Spleen (tissue), 11 donors: Measurements from ENCODE around the gene HGS. TPM values are rescaled to one million over a fixed set of nuclear protein-coding genes. Genes with fewer than 3 reads are reported as not detected.

Experiments used
- DNase-seq: peaks from one replicate; pipeline ENCODE4 v3.0.0-alpha.2; 2020
- H3K27ac ChIP-seq, 8 donors: fragments of 200-600 bp; sonication (generic) in 7 of 8; 1 replicate in 4 of 8; 2 replicates in 4 of 8; pipeline versions ENCODE4 v1.5.0 to v1.8.0; 2016 to 2021; ENCODE audit warnings: inconsistent platforms in 4 of 8, mild to moderate bottlenecking in 4 of 8, moderate library complexity in 1 of 8
- H3K27me3 ChIP-seq, 7 donors: fragments of 200-600 bp; sonication (generic) in 6 of 7; replicated peaks in 1 of 7; 1 replicate in 4 of 7; 2 replicates in 3 of 7; pipeline versions ENCODE4 v1.5.0 to v1.8.0; 2016 to 2021; ENCODE audit warnings: inconsistent platforms in 3 of 7, mild to moderate bottlenecking in 1 of 7
- H3K36me3 ChIP-seq, 6 donors: fragments of 200-600 bp; sonication (generic) in 5 of 6; 1 replicate in 4 of 6; 2 replicates in 2 of 6; pipeline versions ENCODE4 v1.5.0 to v1.8.0; 2016 to 2021; ENCODE audit warnings: inconsistent platforms in 2 of 6
- H3K4me1 ChIP-seq, 6 donors: fragments of 200-600 bp; sonication (generic) in 5 of 6; 1 replicate in 3 of 6; 2 replicates in 3 of 6; pipeline versions ENCODE4 v1.5.0 to v1.8.0; 2016 to 2021; ENCODE audit warnings: inconsistent platforms in 3 of 6
- H3K4me3 ChIP-seq, 8 donors: fragments of 200-600 bp; sonication (generic) in 7 of 8; 1 replicate in 4 of 8; 2 replicates in 4 of 8; pipeline versions ENCODE4 v1.5.0 to v1.8.0; 2016 to 2021; ENCODE audit warnings: inconsistent platforms in 4 of 8, mild to moderate bottlenecking in 4 of 8, moderate library complexity in 2 of 8
- H3K9me3 ChIP-seq, 8 donors: fragments of 200-600 bp; sonication (generic) in 7 of 8; 1 replicate in 4 of 8; 2 replicates in 4 of 8; pipeline versions ENCODE4 v1.5.0 to v1.8.0; 2016 to 2021; ENCODE audit warnings: inconsistent platforms in 4 of 8
- CTCF ChIP-seq, 11 experiments: fragments of 200-600 bp in 7 of 11; fragments of 450-650 bp in 4 of 11; sonication (generic) in 4 of 11; IDR thresholded peaks in 8 of 11; conservative IDR thresholded peaks in 3 of 11; 1 replicate in 7 of 11; 2 replicates in 4 of 11; pipeline versions ENCODE4 v1.4.0 to v1.8.0; 2016 to 2021; ENCODE audit warnings: antibody characterized with exemption in 11 of 11, inconsistent platforms in 4 of 11, mild to moderate bottlenecking in 1 of 11
- POLR2A ChIP-seq, 3 donors: fragments of 450-650 bp; IDR thresholded peaks; one replicate each; pipeline ENCODE4 v1.5.1; 2017; ENCODE audit warnings: antibody characterized with exemption in 3 of 3, mild to moderate bottlenecking in 1 of 3
- POLR2AphosphoS5 ChIP-seq, 3 donors: sonication (generic); formaldehyde crosslinking; IDR thresholded peaks; one replicate each; pipeline ENCODE4 v1.5.1; 2017; ENCODE audit warnings: antibody characterized with exemption in 3 of 3
- WGBS, 5 donors: extraction: QIAGEN DNeasy Blood & Tissue Kit in 3 of 5; methylation state at CpG; one replicate each; pipeline versions ENCODE4 v1.1.5 to v1.1.7; 2013 to 2018; 5-methylcytosine and 5-hydroxymethylcytosine counted together
- intact Hi-C: fragments of 100-400 bp; cut with DNase I; formaldehyde crosslinking; loops from one replicate; pipeline ENCODE4 v1.15.0; 2023; ENCODE audit warnings: low total_unique reads
- polyA plus RNA-seq, 3 donors: library from polyadenylated mRNA; stranded (reverse); fragments of 200-250 nt; gene quantifications; one replicate each; pipeline ENCODE4 v1.2.1, GENCODE V29; 2013
- total RNA-seq, 7 donors: library from RNA; depleted of rRNA in 3 of 7; stranded (reverse); fragments of >200 nt in 3 of 7; fragmentation: NEBNext Ultra II Directional in 4 of 7; extraction: Animal tissue kit (Norgen Biotek cat#: 25700) in 4 of 7; gene quantifications; one replicate each; pipeline versions ENCODE4 v1.1.0 to v1.2.1, GENCODE V29; 2016 to 2021
- donor health status: healthy with polysubstance abuse.
- donor health status: DM: no; HTN: no; CAD: no; lungs with moderate emphysema.
- donor health status: DM: no; HTN: no; CAD: no.
- donor health status: Bipolar disorder and iron deficiency.
- donor health status: healthy.
- donor health status: DM: no; HTN: no; CAD: no.
- donor health status: DM: yes; HTN: yes; CAD: no.

HGS gene
- total and polyA plus RNA-seq, 10 donors = 61.3 to 134 (median 106) TPM

- peaks cover 0 to 6% (median 0%) of the 10 kb centered on the region in 6 donors for H3K4me1 ChIP-seq
- H3K36me3 ChIP-seq = no peaks in the 10 kb centered on the region
- no peak overlapping the region for H3K27ac ChIP-seq
- 87 to 90% (median 90%) methylated on average over 19 to 23 of the region's 23 CpGs for WGBS, 5 donors
- no peaks in the 10 kb centered on the region for H3K9me3 ChIP-seq
- TF ChIP-seq POLR2A (IDR thresholded peaks at IDR 0.05) (no peak), CTCF (IDR thresholded peaks at IDR 0.05 in 8 of 11, conservative IDR thresholded peaks at IDR 0.05 in 3 of 11) (no peak), POLR2AphosphoS5 (IDR thresholded peaks at IDR 0.05) (no peak)
- intact Hi-C loops = no loop called here
- no peak overlapping the region for H3K4me3 ChIP-seq
- no peak for DNase-seq
- H3K27me3 ChIP-seq = peaks cover 0 to 82% (median 10%) of the 10 kb centered on the region in 7 donors
These were observed 43.7 kb downstream of the HGS start for GRCh38 chr17:81727324-81728031.

DNA sequence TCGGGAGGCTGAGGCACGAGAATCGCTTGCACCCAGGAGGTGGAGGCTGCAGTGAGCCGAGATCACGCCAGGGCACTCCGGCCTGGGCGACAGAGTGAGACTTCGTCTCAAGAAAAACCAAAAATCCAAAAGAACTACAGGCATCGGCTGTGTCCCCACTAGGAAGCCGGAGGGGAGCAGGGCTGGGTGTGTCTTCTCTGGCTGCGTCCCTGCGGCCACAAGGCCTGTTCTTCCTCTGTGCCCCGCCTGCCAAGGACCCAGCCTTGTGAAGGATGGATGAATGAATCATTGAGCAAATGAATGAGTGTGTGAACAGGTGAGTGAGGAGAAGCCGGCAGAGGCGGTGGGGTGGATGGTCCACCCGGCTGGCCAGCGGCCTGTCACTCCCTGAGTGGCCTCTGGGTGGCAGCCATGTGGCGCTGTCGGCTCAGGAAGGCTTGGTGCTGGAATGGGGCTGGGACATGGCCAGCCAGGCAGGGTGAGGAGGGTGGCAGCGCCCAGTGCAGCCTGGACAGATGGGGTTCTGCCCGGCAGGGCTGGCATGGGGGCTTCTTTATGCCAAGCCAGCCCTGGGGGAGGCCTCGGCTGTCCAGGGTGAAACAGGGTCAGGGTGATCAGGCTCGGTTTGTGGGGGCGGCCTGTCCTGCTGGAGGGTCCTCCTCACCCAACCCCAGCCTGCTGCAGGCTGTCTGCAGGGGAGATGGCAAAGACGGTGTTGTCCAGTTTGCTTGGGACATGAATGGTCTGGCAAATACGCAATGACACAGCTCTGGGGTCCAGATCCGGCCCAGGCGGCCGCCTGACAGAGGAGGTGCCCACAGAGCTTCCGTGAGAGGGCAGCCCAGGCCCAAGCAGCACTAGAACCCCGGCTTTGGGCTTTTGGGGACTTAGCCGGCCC, 49.9 kb downstream of the HGS start:
- DNase-seq = peak; percentile 93
- WGBS, 5 donors = 44 to 54% (median 48%) methylated on average over 32 of the region's 32 CpGs
- peaks cover 0 to 74% (median 11%) of the 10 kb centered on the region in 7 donors for H3K27me3 ChIP-seq
- TF ChIP-seq CTCF (IDR thresholded peaks at IDR 0.05 in 8 of 11, conservative IDR thresholded peaks at IDR 0.05 in 3 of 11) (peak; percentile 86 to 96 (median 94)), POLR2A (IDR thresholded peaks at IDR 0.05) (no peak), POLR2AphosphoS5 (IDR thresholded peaks at IDR 0.05) (peak; percentile 75 to 82 (median 75))
- H3K36me3 ChIP-seq = no peaks in the 10 kb centered on the region
- peak overlapping the region in 1 of 8 donors; percentile 9 for H3K27ac ChIP-seq
- no peaks in the 10 kb centered on the region for H3K9me3 ChIP-seq
- H3K4me3 ChIP-seq = no peak overlapping the region
- H3K4me1 ChIP-seq = peaks cover 5 to 31% (median 17%) of the 10 kb centered on the region in 6 donors
- intact Hi-C loops = no loop called here

- H3K4me3 ChIP-seq = no peak overlapping the region
- H3K27ac ChIP-seq = peak overlapping the region in 1 of 8 donors; percentile 9
- H3K9me3 ChIP-seq = no peaks in the 10 kb centered on the region
- TF ChIP-seq CTCF (IDR thresholded peaks at IDR 0.05 in 8 of 11, conservative IDR thresholded peaks at IDR 0.05 in 3 of 11) = no peak
- TF ChIP-seq POLR2AphosphoS5 (IDR thresholded peaks at IDR 0.05) = peak in 1 of 3 donors; percentile 4
- intact Hi-C loops = no loop called here
- peaks cover 0 to 65% (median 11%) of the 10 kb centered on the region in 7 donors for H3K27me3 ChIP-seq
- no peaks in the 10 kb centered on the region for H3K36me3 ChIP-seq
- H3K4me1 ChIP-seq = peaks cover 5 to 31% (median 17%) of the 10 kb centered on the region in 6 donors
- 68 to 86% (median 76%) methylated on average over 18 to 35 of the region's 35 CpGs for WGBS, 5 donors
- peak; percentile 70 for DNase-seq
These were observed 50.8 kb downstream of the HGS start for GRCh38 chr17:81734405-81735263.
